ENCODE data around the gene UBE2L3. TPM values are rescaled to one million over a fixed set of nuclear protein-coding genes. Genes with fewer than 3 reads are reported as not detected.
A peak's percentile ranks its signal among the peaks of the same experiment; 100 is the strongest.

UBE2L3 gene
- polyA plus RNA-seq, 2 of the 4 experiments (the other 2 are of a cell fraction), result 54.9 to 55.6 TPM

DNA sequence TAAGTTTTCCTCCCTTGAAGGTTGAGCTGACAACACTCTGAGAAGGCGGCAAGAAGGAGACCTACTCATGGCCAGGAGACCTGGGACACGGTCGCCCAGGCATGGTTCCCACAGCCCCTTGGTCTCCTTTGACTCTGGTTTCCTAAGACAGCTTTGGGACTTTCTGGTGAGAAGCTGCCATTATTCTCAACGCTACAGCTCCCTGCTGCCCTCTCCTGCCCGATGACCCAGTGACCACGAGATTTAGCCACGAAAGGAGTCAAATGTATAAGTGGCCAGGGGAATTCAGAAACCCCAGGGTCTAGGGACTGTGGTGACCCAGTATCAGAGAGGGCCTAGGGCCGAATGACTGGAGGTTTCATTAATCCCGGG is 73.9 kb downstream of the UBE2L3 start:
- Histone ChIP-seq H3K4me3 (peak overlapping the region; percentile 49), H3K27ac (peak overlapping the region; percentile 63 to 82), H3K4me1 (peaks cover 10% of the 10 kb centered on the region; the same call in 2 of the 3 replicates), H3K4me2 (peak overlapping the region; percentile 91), H3K9me3 (no peaks in the 10 kb centered on the region)
- FAIRE-seq, result no peak
- POLR2A ChIA-PET, result interaction anchor here (2.1 to 2.3 kb wide), 2 partner anchors 12 to 16 kb away, joined by 10 to 30 read pairs; no protein-coding TSS in a partner anchor
- ATAC-seq, result peak; percentile 66 to 67
- 7% methylated on average over 8 of the region's 9 CpGs for WGBS (ENCODE audit: missing lambda C conversion rate)
- TF ChIP-seq, protein P1, sequence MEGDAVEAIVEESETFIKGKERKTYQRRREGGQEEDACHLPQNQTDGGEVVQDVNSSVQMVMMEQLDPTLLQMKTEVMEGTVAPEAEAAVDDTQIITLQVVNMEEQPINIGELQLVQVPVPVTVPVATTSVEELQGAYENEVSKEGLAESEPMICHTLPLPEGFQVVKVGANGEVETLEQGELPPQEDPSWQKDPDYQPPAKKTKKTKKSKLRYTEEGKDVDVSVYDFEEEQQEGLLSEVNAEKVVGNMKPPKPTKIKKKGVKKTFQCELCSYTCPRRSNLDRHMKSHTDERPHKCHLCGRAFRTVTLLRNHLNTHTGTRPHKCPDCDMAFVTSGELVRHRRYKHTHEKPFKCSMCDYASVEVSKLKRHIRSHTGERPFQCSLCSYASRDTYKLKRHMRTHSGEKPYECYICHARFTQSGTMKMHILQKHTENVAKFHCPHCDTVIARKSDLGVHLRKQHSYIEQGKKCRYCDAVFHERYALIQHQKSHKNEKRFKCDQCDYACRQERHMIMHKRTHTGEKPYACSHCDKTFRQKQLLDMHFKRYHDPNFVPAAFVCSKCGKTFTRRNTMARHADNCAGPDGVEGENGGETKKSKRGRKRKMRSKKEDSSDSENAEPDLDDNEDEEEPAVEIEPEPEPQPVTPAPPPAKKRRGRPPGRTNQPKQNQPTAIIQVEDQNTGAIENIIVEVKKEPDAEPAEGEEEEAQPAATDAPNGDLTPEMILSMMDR (IDR thresholded peaks at IDR 0.05), result peak; percentile 56
- TF ChIP-seq HOXB5 (CRISPR knock-in tag; IDR thresholded peaks at IDR 0.05), result no peak
- TF ChIP-seq JUNB (IDR thresholded peaks at IDR 0.05), result no peak
- TF ChIP-seq CBX2 (IDR thresholded peaks at IDR 0.05; ENCODE audit: borderline replicate concordance, low read depth), result no peak
- TF ChIP-seq RCOR1 (IDR thresholded peaks at IDR 0.05; ENCODE audit: low read depth, low read length), result no peak
- no peak for TF ChIP-seq MYC (IDR thresholded peaks at IDR 0.05; ENCODE audit: borderline replicate concordance, low read length)
- TF ChIP-seq, protein P2, sequence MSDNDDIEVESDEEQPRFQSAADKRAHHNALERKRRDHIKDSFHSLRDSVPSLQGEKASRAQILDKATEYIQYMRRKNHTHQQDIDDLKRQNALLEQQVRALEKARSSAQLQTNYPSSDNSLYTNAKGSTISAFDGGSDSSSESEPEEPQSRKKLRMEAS (IDR thresholded peaks at IDR 0.05), result 0 out of 2 replicates have a peak, but pooled peaks have one; percentile 12
- TF ChIP-seq RAD21 (conservative IDR thresholded peaks at IDR 0.05 in 1 of 2, IDR thresholded peaks at IDR 0.05 in 1 of 2), result peak; percentile 48 to 55
- peak; percentile 50; the same call in 1 of the 2 replicates for TF ChIP-seq KDM5A (IDR thresholded peaks at IDR 0.05)
- TF ChIP-seq KDM1A (IDR thresholded peaks at IDR 0.05; ENCODE audit: low read depth), result no peak
- TF ChIP-seq SMC3 (IDR thresholded peaks at IDR 0.05), result peak; percentile 46
- peak; percentile 61 to 64 for DNase-seq (ENCODE audit: low read depth in 1 of 2, low spot score in 1 of 2)
- CTCF ChIA-PET, result interaction anchor here (0.7 to 6.5 kb wide), 9 partner anchors 11 to 48 kb away, joined by 3 to 133 read pairs (median 10); partner anchors contain the start of genes CCDC116 and YDJC

DNA sequence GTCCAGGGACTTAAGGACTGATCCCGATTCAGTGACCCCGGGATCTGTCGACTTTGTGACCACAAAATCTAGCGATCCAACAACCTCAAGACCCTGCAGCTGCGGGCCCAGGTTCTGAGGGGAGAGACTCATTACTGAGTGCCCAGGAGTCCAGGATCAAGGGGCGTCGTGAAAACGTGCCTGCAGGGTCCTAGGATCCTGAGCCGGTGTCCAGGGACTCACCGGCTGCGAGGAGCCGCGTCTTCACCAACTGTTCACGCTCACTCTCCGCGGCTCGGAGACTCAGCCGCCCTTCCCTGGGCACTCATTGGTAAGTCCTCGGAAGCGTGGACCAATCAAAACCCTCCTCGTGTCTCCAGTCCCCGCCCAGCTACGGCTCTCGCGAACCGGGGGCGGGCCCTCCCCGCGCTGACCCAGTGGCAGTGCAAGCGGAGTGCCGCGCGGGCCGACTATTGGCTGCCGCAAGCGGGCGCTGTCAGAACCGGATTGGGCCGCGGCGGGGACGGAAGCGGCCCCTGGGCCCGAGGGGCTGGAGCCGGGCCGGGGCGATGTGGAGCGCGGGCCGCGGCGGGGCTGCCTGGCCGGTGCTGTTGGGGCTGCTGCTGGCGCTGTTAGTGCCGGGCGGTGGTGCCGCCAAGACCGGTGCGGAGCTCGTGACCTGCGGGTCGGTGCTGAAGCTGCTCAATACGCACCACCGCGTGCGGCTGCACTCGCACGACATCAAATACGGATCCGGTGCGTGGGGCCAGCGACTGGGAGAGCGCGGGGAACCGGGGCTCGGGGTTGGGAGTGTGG is 74.5 kb downstream of the UBE2L3 start, which contains the start of gene SDF2L1:
Gene SDF2L1 (plus strand): TSS at position 514 of the 795 bp plus-strand sequence. CDS start 35 bp downstream, at position 549.
- Histone ChIP-seq H3K4me1 (peaks cover 10% of the 10 kb centered on the region; the same call in 2 of the 3 replicates), H3K4me2 (peak within 1 kb of the TSS; percentile 95), H3K4me3 (peak within 1 kb of the TSS; percentile 71), H3K9me3 (no peaks in the 10 kb centered on the region), H3K27ac (peak within 1 kb of the TSS; percentile 70 to 89)
- WGBS (ENCODE audit: missing lambda C conversion rate), result 0% methylated on average over 8 of the region's 76 CpGs
- no peak for FAIRE-seq
- peak; percentile 94 to 97 for DNase-seq (ENCODE audit: low read depth in 1 of 2, low spot score in 1 of 2)
- ChIA-PET CTCF (interaction anchor here (0.7 to 6.5 kb wide), 14 partner anchors 11 to 56 kb away, joined by 3 to 133 read pairs (median 6); partner anchors contain the start of genes CCDC116 and YDJC), POLR2A (interaction anchor here (0.6 to 2.3 kb wide), 5 partner anchors 11 to 185 kb away, joined by 3 to 30 read pairs (median 7); no protein-coding TSS in a partner anchor)
- peak; percentile 92 to 94 for ATAC-seq
- TF ChIP-seq KDM5A (IDR thresholded peaks at IDR 0.05) (0 out of 2 replicates have a peak, but pooled peaks have one; percentile 38), JUN (IDR thresholded peaks at IDR 0.05) (peak in 1 of 2 experiments; percentile 30; a peak in 1 of 5 replicates), NPAS2 (CRISPR knock-in tag; IDR thresholded peaks at IDR 0.05; ENCODE audit: borderline replicate concordance) (no peak), HOXB5 (CRISPR knock-in tag; IDR thresholded peaks at IDR 0.05) (0 out of 2 replicates have a peak, but pooled peaks have one; percentile 25), MYC (IDR thresholded peaks at IDR 0.05; ENCODE audit: borderline replicate concordance, low read length) (no peak), RFX5 (IDR thresholded peaks at IDR 0.05) (peak; percentile 60; the same call in 1 of the 2 replicates), ZSCAN20 (CRISPR knock-in tag; IDR thresholded peaks at IDR 0.05) (no peak), ESRRA (IDR thresholded peaks at IDR 0.05; ENCODE audit: borderline replicate concordance, low read length) (no peak), CEBPB (IDR thresholded peaks at IDR 0.05) (no peak), EHMT2 (IDR thresholded peaks at IDR 0.05; ENCODE audit: low read depth) (no peak), KDM1A (IDR thresholded peaks at IDR 0.05; ENCODE audit: low read depth) (no peak), FOXS1 (CRISPR knock-in tag; IDR thresholded peaks at IDR 0.05) (no peak), RCOR1 (IDR thresholded peaks at IDR 0.05; ENCODE audit: low read depth, low read length) (no peak), RAD21 (conservative IDR thresholded peaks at IDR 0.05 in 1 of 2, IDR thresholded peaks at IDR 0.05 in 1 of 2) (no peak), PHF8 (IDR thresholded peaks at IDR 0.05; ENCODE audit: borderline replicate concordance, low read depth) (peak; percentile 45), POLR2A (IDR thresholded peaks at IDR 0.05; ENCODE audit: low read length) (peak; percentile 81)
- TF ChIP-seq, protein P3, sequence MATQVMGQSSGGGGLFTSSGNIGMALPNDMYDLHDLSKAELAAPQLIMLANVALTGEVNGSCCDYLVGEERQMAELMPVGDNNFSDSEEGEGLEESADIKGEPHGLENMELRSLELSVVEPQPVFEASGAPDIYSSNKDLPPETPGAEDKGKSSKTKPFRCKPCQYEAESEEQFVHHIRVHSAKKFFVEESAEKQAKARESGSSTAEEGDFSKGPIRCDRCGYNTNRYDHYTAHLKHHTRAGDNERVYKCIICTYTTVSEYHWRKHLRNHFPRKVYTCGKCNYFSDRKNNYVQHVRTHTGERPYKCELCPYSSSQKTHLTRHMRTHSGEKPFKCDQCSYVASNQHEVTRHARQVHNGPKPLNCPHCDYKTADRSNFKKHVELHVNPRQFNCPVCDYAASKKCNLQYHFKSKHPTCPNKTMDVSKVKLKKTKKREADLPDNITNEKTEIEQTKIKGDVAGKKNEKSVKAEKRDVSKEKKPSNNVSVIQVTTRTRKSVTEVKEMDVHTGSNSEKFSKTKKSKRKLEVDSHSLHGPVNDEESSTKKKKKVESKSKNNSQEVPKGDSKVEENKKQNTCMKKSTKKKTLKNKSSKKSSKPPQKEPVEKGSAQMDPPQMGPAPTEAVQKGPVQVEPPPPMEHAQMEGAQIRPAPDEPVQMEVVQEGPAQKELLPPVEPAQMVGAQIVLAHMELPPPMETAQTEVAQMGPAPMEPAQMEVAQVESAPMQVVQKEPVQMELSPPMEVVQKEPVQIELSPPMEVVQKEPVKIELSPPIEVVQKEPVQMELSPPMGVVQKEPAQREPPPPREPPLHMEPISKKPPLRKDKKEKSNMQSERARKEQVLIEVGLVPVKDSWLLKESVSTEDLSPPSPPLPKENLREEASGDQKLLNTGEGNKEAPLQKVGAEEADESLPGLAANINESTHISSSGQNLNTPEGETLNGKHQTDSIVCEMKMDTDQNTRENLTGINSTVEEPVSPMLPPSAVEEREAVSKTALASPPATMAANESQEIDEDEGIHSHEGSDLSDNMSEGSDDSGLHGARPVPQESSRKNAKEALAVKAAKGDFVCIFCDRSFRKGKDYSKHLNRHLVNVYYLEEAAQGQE (IDR thresholded peaks at IDR 0.05), result peak; percentile 51
- TF ChIP-seq, protein P4, sequence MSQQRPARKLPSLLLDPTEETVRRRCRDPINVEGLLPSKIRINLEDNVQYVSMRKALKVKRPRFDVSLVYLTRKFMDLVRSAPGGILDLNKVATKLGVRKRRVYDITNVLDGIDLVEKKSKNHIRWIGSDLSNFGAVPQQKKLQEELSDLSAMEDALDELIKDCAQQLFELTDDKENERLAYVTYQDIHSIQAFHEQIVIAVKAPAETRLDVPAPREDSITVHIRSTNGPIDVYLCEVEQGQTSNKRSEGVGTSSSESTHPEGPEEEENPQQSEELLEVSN (IDR thresholded peaks at IDR 0.05; ENCODE audit: borderline replicate concordance, low read depth), result peak; percentile 62; the same call in 1 of the 2 replicates
- TF ChIP-seq, protein P2 (IDR thresholded peaks at IDR 0.05), result peak; percentile 62; the same call in 1 of the 2 replicates
- TF ChIP-seq, protein P5, sequence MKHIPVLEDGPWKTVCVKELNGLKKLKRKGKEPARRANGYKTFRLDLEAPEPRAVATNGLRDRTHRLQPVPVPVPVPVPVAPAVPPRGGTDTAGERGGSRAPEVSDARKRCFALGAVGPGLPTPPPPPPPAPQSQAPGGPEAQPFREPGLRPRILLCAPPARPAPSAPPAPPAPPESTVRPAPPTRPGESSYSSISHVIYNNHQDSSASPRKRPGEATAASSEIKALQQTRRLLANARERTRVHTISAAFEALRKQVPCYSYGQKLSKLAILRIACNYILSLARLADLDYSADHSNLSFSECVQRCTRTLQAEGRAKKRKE (CRISPR knock-in tag; IDR thresholded peaks at IDR 0.05; ENCODE audit: low read depth), result no peak

Measured in A549 (cell line).